IMR-90 (cell line): ENCODE results near the gene DMAC2. TPM values are rescaled to one million over a fixed set of nuclear protein-coding genes. Genes with fewer than 3 reads are reported as not detected.
"Not testable (repeated sequence)": the region's sequence is repeated elsewhere in the genome, so short reads cannot be mapped to it uniquely, and the experiment has no call there.

Experiments
- ATAC-seq: fragments of 200-7000 bp; cut with Tn5 transposase; 2 replicates; pipeline ENCODE4 v1.9.1; 2020; ENCODE audit warnings: low read depth, mild to moderate bottlenecking, moderate library complexity
- BruUV-seq: library from RNA; stranded (reverse); fragments of 400-500 nt; replicated peaks from 2 replicates; lab custom pipeline; 2021; lab: Mats Ljungman, UMichigan
- CTCF ChIA-PET: fragments of 300-600 bp; formaldehyde crosslinking; extraction: SDS; loops from one replicate; lab custom pipeline; 2021; ENCODE audit warnings: antibody characterized with exemption; lab: Yijun Ruan, JAX
- POLR2A ChIA-PET: fragments of 300-600 bp; sonication (Branson Sonifier 250); formaldehyde crosslinking; loops from one replicate; lab custom pipeline; 2022; ENCODE audit warnings: antibody characterized with exemption; ENCODE audit not compliant: unreplicated experiment; lab: Charles Lee
- DNase-seq: peaks from one replicate; pipeline ENCODE4 v3.0.0; 2013
- H2AFZ ChIP-seq: replicated peaks from 2 replicates; pipeline ENCODE3; 2013; ENCODE audit warnings: low read length, mild to moderate bottlenecking; ENCODE audit not compliant: poor library complexity
- H2AK5ac ChIP-seq: 2 replicates; pipeline ENCODE4 v1.6.1; 2013; ENCODE audit warnings: low read depth, low read length, inconsistent platforms
- H2AK9ac ChIP-seq: replicated peaks from 2 replicates; pipeline ENCODE3; 2013; ENCODE audit warnings: mild to moderate bottlenecking, low read depth, low read length, moderate library complexity; ENCODE audit not compliant: poor library complexity
- H2BK120ac ChIP-seq: 2 replicates; pipeline ENCODE4 v1.6.1; 2013; ENCODE audit warnings: low read depth, low read length, inconsistent platforms
- H2BK15ac ChIP-seq: 3 replicates; pipeline ENCODE4 v1.6.1; 2013; ENCODE audit warnings: low read depth, low read length, inconsistent platforms
- H2BK20ac ChIP-seq: 2 replicates; pipeline ENCODE4 v1.6.1; 2013; ENCODE audit warnings: low read depth, mild to moderate bottlenecking, inconsistent platforms, low read length, moderate library complexity
- H2BK5ac ChIP-seq: 2 replicates; pipeline ENCODE4 v1.6.1; 2013; ENCODE audit warnings: mild to moderate bottlenecking, low read depth, low read length, inconsistent platforms; ENCODE audit not compliant: poor library complexity, severe bottlenecking
- H3K14ac ChIP-seq: replicated peaks from 2 replicates; pipeline ENCODE4 v1.6.1; 2013; ENCODE audit warnings: low read depth, low read length, inconsistent platforms
- H3K18ac ChIP-seq: 2 replicates; pipeline ENCODE4 v1.6.1; 2013; ENCODE audit warnings: low read depth, low read length, control low read depth
- H3K23ac ChIP-seq: 2 replicates; pipeline ENCODE4 v1.6.1; 2013; ENCODE audit warnings: low read depth, low read length, inconsistent platforms
- H3K27ac ChIP-seq: 2 replicates; pipeline ENCODE4 v1.5.1; 2013; ENCODE audit warnings: mild to moderate bottlenecking, control low read depth, low read length; ENCODE audit not compliant: insufficient read depth
- H3K27me3 ChIP-seq: 2 replicates; pipeline ENCODE4 v1.6.1; 2013; ENCODE audit warnings: low read length; ENCODE audit not compliant: control insufficient read depth, insufficient read depth
- H3K36me3 ChIP-seq: 2 replicates; pipeline ENCODE4 v1.6.1; 2013; ENCODE audit warnings: low read length, mixed read lengths; ENCODE audit not compliant: control insufficient read depth, insufficient read depth
- H3K4ac ChIP-seq: 2 replicates; pipeline ENCODE4 v1.6.1; 2013; ENCODE audit warnings: low read depth, low read length, inconsistent platforms
- H3K4me1 ChIP-seq: 2 replicates; pipeline ENCODE4 v1.6.1; 2013; ENCODE audit warnings: low read length, mixed read lengths; ENCODE audit not compliant: control insufficient read depth, insufficient read depth
- H3K4me2 ChIP-seq: 2 replicates; pipeline ENCODE4 v1.6.1; 2013; ENCODE audit warnings: low read depth, mild to moderate bottlenecking, control low read depth, low read length, moderate library complexity
- H3K4me3 ChIP-seq: 2 replicates; pipeline ENCODE4 v1.5.1; 2013; ENCODE audit warnings: low read depth, mild to moderate bottlenecking, control low read depth, low read length, moderate library complexity; ENCODE audit not compliant: insufficient read depth
- H3K56ac ChIP-seq: 2 replicates; pipeline ENCODE4 v1.6.1; 2013; ENCODE audit warnings: low read length, inconsistent platforms; ENCODE audit not compliant: insufficient read depth; ENCODE audit errors: extremely low read depth
- H3K79me1 ChIP-seq, 2 experiments: 2 replicates each; pipeline ENCODE4 v1.6.1; 2013; ENCODE audit warnings: low read length in 2 of 2, inconsistent platforms in 1 of 2, low read depth in 1 of 2
- H3K9ac ChIP-seq: 2 replicates; pipeline ENCODE4 v1.6.1; 2013; ENCODE audit warnings: low read depth, low read length, control low read depth
- H3K9me1 ChIP-seq: 2 replicates; pipeline ENCODE4 v1.6.1; 2013; ENCODE audit warnings: low read length, inconsistent platforms; ENCODE audit not compliant: insufficient read depth
- H3K9me3 ChIP-seq: 2 replicates; pipeline ENCODE4 v1.6.1; 2013; ENCODE audit warnings: low read length; ENCODE audit not compliant: control insufficient read depth, insufficient read depth
- H4K20me1 ChIP-seq: 2 replicates; pipeline ENCODE4 v1.6.1; 2013; ENCODE audit warnings: low read length, inconsistent platforms; ENCODE audit not compliant: insufficient read depth
- H4K5ac ChIP-seq: 2 replicates; pipeline ENCODE4 v1.6.1; 2013; ENCODE audit warnings: mild to moderate bottlenecking, low read depth, low read length, control low read depth
- H4K8ac ChIP-seq, 2 experiments: 2 replicates each; pipeline ENCODE4 v1.6.1; 2013; ENCODE audit warnings: low read depth in 2 of 2, low read length in 2 of 2, control low read depth in 1 of 2, inconsistent platforms in 1 of 2
- H4K91ac ChIP-seq: 2 replicates; pipeline ENCODE4 v1.6.1; 2013; ENCODE audit warnings: low read depth, low read length, inconsistent platforms; ENCODE audit not compliant: insufficient read depth
- WGBS, 2 experiments: methylation state at CpG; one replicate each; pipeline versions ENCODE4 v1.1.5 to v1.1.7; 2013; ENCODE audit warnings: missing lambda C conversion rate in 2 of 2; ENCODE audit not compliant: insufficient read length in 1 of 2; ENCODE audit errors: extremely low coverage in 2 of 2; 5-methylcytosine and 5-hydroxymethylcytosine counted together
- dilution Hi-C: fragments of 300-500 bp; cut with HindIII; formaldehyde crosslinking; loops from one replicate; pipeline ENCODE4 v1.14.3; 2018; ENCODE audit warnings: low sequenced_read_pairs; ENCODE audit not compliant: unreplicated experiment
- in situ Hi-C: fragments of 300-500 bp; cut with MboI; formaldehyde crosslinking; loops from 3 replicates; pipeline ENCODE4 v1.14.3; 2019; ENCODE audit warnings: low sequenced_read_pairs, inconsistent platforms, mixed read lengths
- intact Hi-C: fragments of 100-400 bp; cut with micrococcal nuclease; formaldehyde crosslinking; loops from 2 replicates; pipeline ENCODE4 v1.10.0; 2022
- polyA plus RNA-seq, 3 experiments: library from polyadenylated mRNA; depleted of rRNA; stranded (reverse); fragments of >200 nt; gene quantifications; 2 replicates each; pipeline ENCODE4 v1.2.3, GENCODE V29; 2012; ENCODE audit warnings: low replicate concordance in 1 of 3
- total RNA-seq: library from RNA; depleted of rRNA; stranded (reverse); fragments of >200 nt; gene quantifications from 2 replicates; pipeline ENCODE4 v1.2.3, GENCODE V29; 2012

The DMAC2 gene
- total and polyA plus RNA-seq, 2 of the 4 experiments (the other 2 are of a cell fraction), result 52.5 to 72.2 TPM

- H2AK9ac ChIP-seq, H4K8ac ChIP-seq, H2BK15ac ChIP-seq, H3K14ac ChIP-seq, H4K91ac ChIP-seq, ATAC-seq, H3K9me3 ChIP-seq, H2BK120ac ChIP-seq, H3K9me1 ChIP-seq, H3K27ac ChIP-seq, in situ Hi-C loops, H3K18ac ChIP-seq, H2AFZ ChIP-seq, H3K4me2 ChIP-seq, H3K4ac ChIP-seq, DNase-seq, CTCF ChIA-PET, dilution Hi-C loops, H2BK5ac ChIP-seq, H3K27me3 ChIP-seq, H3K23ac ChIP-seq, intact Hi-C loops, H4K5ac ChIP-seq, H2BK20ac ChIP-seq, H3K56ac ChIP-seq, H3K4me3 ChIP-seq, H3K9ac ChIP-seq, POLR2A ChIA-PET, H4K20me1 ChIP-seq, BruUV-seq, H2AK5ac ChIP-seq, H3K4me1 ChIP-seq: not testable (repeated sequence)
- H3K36me3 ChIP-seq, result peaks cover 28% of the 10 kb centered on the region
- 96% methylated on average over 4 of the region's 11 CpGs; no CpG with 5 or more reads in 1 of the 2 experiments for WGBS, 2 experiments
- peaks cover 9 to 21% of the 10 kb centered on the region in 2 experiments for H3K79me1 ChIP-seq
These were observed 4.3 kb downstream of the DMAC2 start for GRCh38 chr19:41435376-41435775.
